Karpas-422 (cell line): ENCODE data around the gene PDLIM4. TPM values are rescaled to one million over a fixed set of nuclear protein-coding genes. Genes with fewer than 3 reads are reported as not detected.

ENCODE experiments used
- DNase-seq: peaks from one replicate; pipeline ENCODE4 v3.0.0-alpha.2; 2015
- H2AFZ ChIP-seq: fragments of 200-600 bp; sonication (generic); 2 replicates; pipeline ENCODE4 v1.6.1; 2014; ENCODE audit warnings: antibody characterized with exemption, low read length, mixed read lengths
- H3K27ac ChIP-seq: fragments of 200-600 bp; sonication (generic); 2 replicates; pipeline ENCODE4 v1.5.1; 2014; ENCODE audit warnings: mild to moderate bottlenecking, low read length, moderate library complexity
- H3K27me3 ChIP-seq: fragments of 200-600 bp; sonication (generic); 2 replicates; pipeline ENCODE4 v1.6.1; 2014; ENCODE audit warnings: low read length, mixed read lengths
- H3K36me3 ChIP-seq: fragments of 200-600 bp; sonication (generic); 2 replicates; pipeline ENCODE4 v1.6.1; 2014; ENCODE audit warnings: low read length, mixed read lengths; ENCODE audit not compliant: insufficient read depth
- H3K4me1 ChIP-seq: fragments of 200-600 bp; sonication (generic); 2 replicates; pipeline ENCODE4 v1.6.1; 2014; ENCODE audit warnings: mild to moderate bottlenecking, low read length, mixed read lengths
- H3K4me2 ChIP-seq: fragments of 200-600 bp; sonication (generic); 2 replicates; pipeline ENCODE4 v1.6.1; 2014; ENCODE audit warnings: low read length, low read depth, mild to moderate bottlenecking; ENCODE audit not compliant: poor library complexity, severe bottlenecking
- H3K4me3 ChIP-seq: fragments of 200-600 bp; sonication (generic); 2 replicates; pipeline ENCODE4 v1.5.1; 2014; ENCODE audit warnings: mild to moderate bottlenecking, antibody characterized with exemption, low read length, mixed read lengths
- H3K79me2 ChIP-seq: fragments of 200-600 bp; sonication (generic); 2 replicates; pipeline ENCODE4 v1.6.1; 2014; ENCODE audit warnings: mild to moderate bottlenecking, low read length, mixed read lengths
- H3K9ac ChIP-seq: fragments of 200-600 bp; sonication (generic); 2 replicates; pipeline ENCODE4 v1.6.0; 2014; ENCODE audit warnings: low read length
- H3K9me2 ChIP-seq: fragments of 200-600 bp; sonication (generic), shearing (Covaris generic); replicated peaks from 2 replicates; pipeline ENCODE4 v1.6.0; 2014; ENCODE audit warnings: mild to moderate bottlenecking, low read length, moderate library complexity; ENCODE audit not compliant: insufficient read depth
- H3K9me3 ChIP-seq: fragments of 300-700, 200-600 bp; sonication (generic); 2 replicates; pipeline ENCODE4 v1.6.1; 2014; ENCODE audit warnings: low read length, mixed read lengths
- H4K20me1 ChIP-seq: fragments of 200-600 bp; sonication (generic); 2 replicates; pipeline ENCODE4 v1.6.1; 2014; ENCODE audit warnings: mild to moderate bottlenecking, antibody characterized with exemption, low read length, low read depth; ENCODE audit not compliant: insufficient read depth
- total RNA-seq: library from RNA; depleted of rRNA; stranded (reverse); fragments of >200 nt; shearing (Covaris generic); gene quantifications from 2 replicates; pipeline ENCODE4 v1.2.3, GENCODE V29; 2014; ENCODE audit warnings: low replicate concordance

PDLIM4 gene
- total RNA-seq, 1 experiment from 2014 or later = not detected

DNA sequence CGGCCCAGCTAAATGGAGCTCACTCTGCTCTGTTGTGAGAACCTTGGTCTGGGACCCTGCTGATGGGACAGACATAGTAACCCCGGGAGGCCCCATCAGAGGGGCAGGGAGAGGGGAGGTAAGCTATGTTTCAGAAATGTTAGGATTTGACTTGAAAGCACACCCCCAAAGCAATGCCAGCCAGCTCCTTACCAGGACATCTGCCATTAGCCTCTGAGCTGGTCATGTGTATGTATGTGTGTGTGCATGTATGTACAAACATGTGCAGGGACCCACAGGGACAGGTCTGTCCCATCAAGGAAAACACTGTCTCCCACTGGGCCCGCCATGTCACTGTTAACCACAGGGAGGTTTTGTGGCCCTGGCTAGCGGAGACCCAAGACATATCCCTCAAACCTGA is 51.2 kb downstream of the PDLIM4 start:
- no peak overlapping the region for H3K9ac ChIP-seq
- no peak overlapping the region for H3K27ac ChIP-seq
- no peak overlapping the region for H3K4me3 ChIP-seq
- no peaks in the 10 kb centered on the region for H4K20me1 ChIP-seq
- no peaks in the 10 kb centered on the region for H3K4me1 ChIP-seq
- H2AFZ ChIP-seq = no peak overlapping the region
- H3K36me3 ChIP-seq = no peaks in the 10 kb centered on the region
- no peak for DNase-seq
- H3K4me2 ChIP-seq = no peak overlapping the region
- no peaks in the 10 kb centered on the region for H3K9me2 ChIP-seq
- no peaks in the 10 kb centered on the region for H3K79me2 ChIP-seq
- no peaks in the 10 kb centered on the region for H3K9me3 ChIP-seq
- H3K27me3 ChIP-seq = no peaks in the 10 kb centered on the region

DNA sequence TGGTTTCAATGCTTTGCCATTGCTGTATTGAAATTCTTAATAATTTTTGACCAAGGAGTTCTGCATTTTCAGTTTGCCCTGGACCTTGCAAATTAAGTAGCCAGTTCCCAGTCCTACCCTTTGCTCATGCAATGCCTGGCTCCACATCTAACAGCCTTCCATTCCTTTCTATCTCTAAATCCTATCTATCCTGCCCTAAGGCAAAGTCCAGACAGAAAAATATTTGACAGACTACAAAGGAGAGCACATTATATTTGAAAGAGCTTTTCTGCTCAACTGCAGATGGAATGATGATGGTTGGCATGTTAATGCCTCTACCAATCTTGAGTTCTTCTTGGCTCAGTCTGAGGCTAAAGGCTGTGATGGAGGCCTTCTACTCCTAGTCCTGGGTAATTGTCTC is 52.2 kb downstream of the PDLIM4 start:
- H3K4me2 ChIP-seq = no peak overlapping the region
- H3K9ac ChIP-seq = no peak overlapping the region
- H3K9me3 ChIP-seq = no peaks in the 10 kb centered on the region
- no peaks in the 10 kb centered on the region for H3K9me2 ChIP-seq
- H3K27ac ChIP-seq = no peak overlapping the region
- no peak overlapping the region for H2AFZ ChIP-seq
- DNase-seq = no peak
- no peaks in the 10 kb centered on the region for H3K79me2 ChIP-seq
- no peak overlapping the region for H3K4me3 ChIP-seq
- no peaks in the 10 kb centered on the region for H3K36me3 ChIP-seq
- H3K27me3 ChIP-seq = no peaks in the 10 kb centered on the region
- no peaks in the 10 kb centered on the region for H4K20me1 ChIP-seq
- no peaks in the 10 kb centered on the region for H3K4me1 ChIP-seq

DNA sequence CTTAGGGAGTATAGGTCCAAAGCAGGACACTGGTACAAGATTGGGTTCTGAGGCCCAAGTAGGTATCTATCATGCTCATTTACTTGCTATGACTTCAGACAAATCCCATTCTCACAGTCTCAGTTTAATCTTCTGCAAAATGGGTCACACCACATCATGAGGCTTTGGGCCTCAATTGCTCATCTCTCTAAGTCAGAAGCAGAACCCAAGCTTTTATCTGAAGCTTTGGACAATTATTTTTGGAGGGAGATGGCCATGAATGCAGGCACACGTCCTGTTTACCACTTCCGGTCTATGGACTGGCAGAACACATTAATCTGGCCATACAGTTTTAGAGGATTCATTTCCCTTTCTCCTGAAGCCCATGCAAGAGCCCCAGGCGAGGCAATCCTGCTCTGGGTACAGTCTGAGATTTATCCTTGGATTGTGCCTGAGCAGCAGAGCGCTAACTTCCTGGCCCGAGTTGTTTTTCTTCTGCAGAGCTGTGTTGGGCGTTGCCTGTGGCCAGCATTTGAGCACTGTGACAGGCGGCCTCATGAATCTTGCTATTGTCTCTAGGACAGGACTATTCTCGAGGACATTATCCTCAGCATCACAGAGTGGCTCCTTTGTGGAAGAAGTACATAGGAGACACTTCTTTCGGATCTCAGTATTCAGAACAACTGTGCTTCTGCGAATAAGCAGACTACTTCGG is 52.8 kb downstream of the PDLIM4 start:
- H2AFZ ChIP-seq = no peak overlapping the region
- no peak overlapping the region for H3K27ac ChIP-seq
- no peaks in the 10 kb centered on the region for H3K9me2 ChIP-seq
- no peaks in the 10 kb centered on the region for H4K20me1 ChIP-seq
- H3K27me3 ChIP-seq = no peaks in the 10 kb centered on the region
- no peak for DNase-seq
- no peaks in the 10 kb centered on the region for H3K36me3 ChIP-seq
- H3K9ac ChIP-seq = no peak overlapping the region
- no peaks in the 10 kb centered on the region for H3K9me3 ChIP-seq
- no peaks in the 10 kb centered on the region for H3K4me1 ChIP-seq
- H3K79me2 ChIP-seq = no peaks in the 10 kb centered on the region
- no peak overlapping the region for H3K4me3 ChIP-seq
- H3K4me2 ChIP-seq = no peak overlapping the region

DNA sequence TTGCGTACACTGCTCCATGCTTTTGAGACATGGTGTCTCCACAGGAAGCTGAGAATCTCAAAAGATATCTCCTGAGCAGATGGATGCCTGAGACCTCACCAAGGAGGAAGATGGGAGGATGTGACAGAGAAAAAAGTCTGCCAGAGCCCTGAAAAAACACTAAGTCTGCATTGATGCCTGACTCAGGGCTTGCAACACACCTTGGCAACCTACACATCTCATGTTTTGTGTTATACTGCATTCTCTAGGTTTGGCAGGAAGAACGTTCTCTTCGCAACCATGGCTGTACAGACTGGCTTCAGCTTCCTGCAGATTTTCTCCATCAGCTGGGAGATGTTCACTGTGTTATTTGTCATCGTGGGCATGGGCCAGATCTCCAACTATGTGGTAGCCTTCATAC is 55.9 kb downstream of the PDLIM4 start:
- Histone ChIP-seq H2AFZ (no peak overlapping the region), H3K4me3 (no peak overlapping the region), H3K9me2 (no peaks in the 10 kb centered on the region), H3K27me3 (no peaks in the 10 kb centered on the region), H3K9me3 (no peaks in the 10 kb centered on the region), H3K36me3 (no peaks in the 10 kb centered on the region), H3K9ac (no peak overlapping the region), H3K27ac (no peak overlapping the region), H3K4me2 (no peak overlapping the region), H3K4me1 (no peaks in the 10 kb centered on the region), H4K20me1 (no peaks in the 10 kb centered on the region), H3K79me2 (no peaks in the 10 kb centered on the region)
- DNase-seq = no peak

DNA sequence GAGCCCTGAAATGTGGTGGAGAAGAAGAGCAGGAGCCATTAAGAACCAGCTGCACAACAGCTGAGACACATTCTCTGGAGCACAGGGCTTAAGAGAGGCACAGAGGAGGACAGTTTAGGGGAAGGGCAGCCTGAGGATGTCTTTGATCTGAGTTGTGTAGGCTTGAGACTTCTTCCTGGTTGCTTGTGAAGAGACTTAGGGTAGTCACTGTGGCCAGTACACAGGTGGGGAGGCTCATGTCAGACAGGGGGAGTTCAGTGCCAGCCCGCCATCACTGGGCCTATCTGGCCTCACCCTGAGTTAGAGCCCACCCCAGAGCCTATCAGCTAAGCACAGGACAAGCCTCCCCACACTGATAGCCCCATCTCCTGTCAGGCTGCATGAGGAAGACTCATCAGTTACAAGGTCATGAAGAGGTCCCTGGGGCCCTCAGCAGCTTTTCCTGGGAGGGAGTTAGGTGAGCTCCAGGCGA is 56.5 kb downstream of the PDLIM4 start:
- H2AFZ ChIP-seq = no peak overlapping the region
- H4K20me1 ChIP-seq = no peaks in the 10 kb centered on the region
- no peak for DNase-seq
- H3K9me3 ChIP-seq = no peaks in the 10 kb centered on the region
- no peak overlapping the region for H3K4me3 ChIP-seq
- no peaks in the 10 kb centered on the region for H3K9me2 ChIP-seq
- no peak overlapping the region for H3K27ac ChIP-seq
- no peak overlapping the region for H3K9ac ChIP-seq
- no peaks in the 10 kb centered on the region for H3K4me1 ChIP-seq
- no peaks in the 10 kb centered on the region for H3K79me2 ChIP-seq
- no peaks in the 10 kb centered on the region for H3K27me3 ChIP-seq
- H3K36me3 ChIP-seq = no peaks in the 10 kb centered on the region
- no peak overlapping the region for H3K4me2 ChIP-seq

DNA sequence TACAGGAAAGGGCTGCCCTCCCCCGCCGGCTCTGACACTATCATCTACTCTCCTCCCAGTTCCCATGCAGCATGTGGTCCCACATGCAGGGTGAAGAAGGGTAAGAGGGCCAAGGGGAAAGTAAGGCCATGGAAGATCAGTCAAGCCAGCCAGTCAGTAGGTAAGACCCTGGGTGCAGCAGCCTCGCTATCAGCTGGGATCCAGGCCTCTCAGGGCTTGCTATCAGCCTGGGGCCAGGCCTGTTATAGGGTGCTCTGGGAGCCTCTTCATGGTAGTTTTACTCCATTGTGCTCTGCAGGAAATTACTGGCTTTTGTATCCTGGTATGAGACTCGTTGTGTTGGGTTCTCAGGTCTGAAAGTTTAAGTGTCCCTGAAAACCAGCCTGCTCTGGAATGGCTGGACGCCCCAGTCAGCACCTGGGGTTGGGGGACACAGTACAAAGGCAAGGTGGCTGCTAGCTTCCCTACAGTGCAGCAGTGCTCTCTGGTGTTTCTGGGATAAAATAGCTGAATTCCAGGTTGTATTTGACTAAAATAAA is 58.1 kb downstream of the PDLIM4 start:
- no peak overlapping the region for H3K27ac ChIP-seq

DNA sequence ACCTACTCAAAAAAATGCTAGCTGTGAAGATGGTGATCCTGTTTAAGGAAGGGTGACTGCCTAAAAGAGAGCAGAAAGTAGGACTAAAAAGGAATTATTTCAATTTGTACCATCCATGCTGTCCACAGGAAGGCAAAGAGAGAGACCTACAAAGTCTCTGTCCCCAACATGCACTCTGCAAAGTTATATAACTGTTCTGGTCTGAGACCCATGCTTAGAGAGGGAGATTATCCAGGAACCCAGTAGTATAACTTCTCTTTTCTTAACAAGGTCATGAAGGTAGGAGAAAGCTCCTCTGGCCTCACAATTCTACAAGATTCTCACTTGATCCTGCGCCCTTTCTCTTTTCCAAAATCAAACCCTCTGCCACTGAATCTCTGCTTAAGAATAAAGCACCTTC is 62.5 kb downstream of the PDLIM4 start:
- Histone ChIP-seq H3K27ac (no peak overlapping the region), H3K27me3 (no peaks in the 10 kb centered on the region), H2AFZ (no peak overlapping the region), H4K20me1 (no peaks in the 10 kb centered on the region), H3K4me3 (no peak overlapping the region), H3K36me3 (no peaks in the 10 kb centered on the region), H3K9me2 (no peaks in the 10 kb centered on the region), H3K4me2 (no peak overlapping the region), H3K79me2 (no peaks in the 10 kb centered on the region), H3K9me3 (no peaks in the 10 kb centered on the region), H3K4me1 (no peaks in the 10 kb centered on the region), H3K9ac (no peak overlapping the region)
- no peak for DNase-seq

More for the DNA sequence above, 58.1 kb downstream of the PDLIM4 start:
- no peaks in the 10 kb centered on the region for H3K4me1 ChIP-seq
- no peak overlapping the region for H3K9ac ChIP-seq
- H3K9me2 ChIP-seq = no peaks in the 10 kb centered on the region
- no peak overlapping the region for H3K4me3 ChIP-seq
- H3K36me3 ChIP-seq = no peaks in the 10 kb centered on the region
- H3K4me2 ChIP-seq = no peak overlapping the region
- H2AFZ ChIP-seq = no peak overlapping the region
- H3K79me2 ChIP-seq = no peaks in the 10 kb centered on the region
- H3K27me3 ChIP-seq = no peaks in the 10 kb centered on the region
- H4K20me1 ChIP-seq = no peaks in the 10 kb centered on the region
- no peaks in the 10 kb centered on the region for H3K9me3 ChIP-seq
- DNase-seq = no peak

DNA sequence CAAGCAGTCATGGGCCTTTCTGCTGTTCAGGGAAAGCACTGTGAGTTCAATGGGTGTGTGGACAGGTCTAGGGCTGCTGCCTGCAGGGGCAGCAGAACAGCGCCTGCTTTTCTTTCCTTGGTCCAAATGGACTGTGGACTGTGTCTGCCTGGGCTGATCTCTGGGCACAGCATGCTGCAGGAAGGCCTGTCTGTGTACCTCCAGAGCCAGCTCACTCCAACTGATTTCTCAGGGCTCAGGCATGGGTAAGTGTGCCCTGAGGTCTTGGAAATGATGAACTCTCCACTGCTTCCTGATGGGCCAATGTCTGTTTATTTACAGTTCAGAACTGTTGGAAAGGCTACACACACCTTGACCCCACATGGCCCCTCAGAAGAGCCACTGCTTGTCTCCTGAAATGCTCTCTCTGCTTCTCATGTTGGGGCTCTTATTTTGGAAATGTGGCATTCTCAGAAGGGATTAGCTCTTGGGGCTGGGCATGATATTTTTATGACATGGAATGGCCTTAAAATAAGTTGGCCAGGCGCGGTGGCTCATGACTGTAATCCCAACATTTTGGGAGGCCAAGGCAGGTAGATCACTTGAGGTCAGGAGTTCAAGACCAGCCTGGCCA is 63.7 kb downstream of the PDLIM4 start:
- H3K36me3 ChIP-seq = no peaks in the 10 kb centered on the region
- no peaks in the 10 kb centered on the region for H3K27me3 ChIP-seq
- no peak overlapping the region for H3K9ac ChIP-seq
- H3K4me3 ChIP-seq = no peak overlapping the region
- DNase-seq = no peak
- no peak overlapping the region for H3K27ac ChIP-seq
- no peak overlapping the region for H3K4me2 ChIP-seq
- no peaks in the 10 kb centered on the region for H3K79me2 ChIP-seq
- H4K20me1 ChIP-seq = no peaks in the 10 kb centered on the region
- no peak overlapping the region for H2AFZ ChIP-seq
- no peaks in the 10 kb centered on the region for H3K9me2 ChIP-seq
- no peaks in the 10 kb centered on the region for H3K9me3 ChIP-seq
- H3K4me1 ChIP-seq = no peaks in the 10 kb centered on the region
